K562 (cell line): ENCODE data around the gene MSTN. TPM values are rescaled to one million over a fixed set of nuclear protein-coding genes. Genes with fewer than 3 reads are reported as not detected.

Source experiments
- HLTF ChIP-seq: fragments of 450-650 bp; IDR thresholded peaks from 2 replicates; pipeline ENCODE4 v1.6.1; 2016
- polyA plus RNA-seq, 8 experiments: library from polyadenylated mRNA; depleted of rRNA in 4 of 8; stranded (reverse) in 5 of 8; unstranded in 3 of 8; fragments of >200 nt; fragmentation: Nextera tagmentation in 2 of 8; fragmentation: Illumina TruSeq in 1 of 8; extraction: Ambion mirVana in 2 of 8; extraction: Trizol in 1 of 8; gene quantifications; 2 replicates each; pipeline versions ENCODE4 v1.2.1 to v1.2.3, GENCODE V29; 2011 to 2014; ENCODE audit warnings: inconsistent platforms in 1 of 8, missing spikeins in 1 of 8
- total RNA-seq, 7 experiments: library from RNA; depleted of rRNA in 6 of 7; stranded (reverse); fragments of >200 nt in 6 of 7; fragmentation: Illumina TruSeq in 2 of 7; extraction: Trizol in 2 of 7; gene quantifications; 2 replicates each; pipeline versions ENCODE4 v1.2.1 to v1.2.3, GENCODE V29; 2011 to 2021; ENCODE audit warnings: low replicate concordance in 1 of 7
- TF ChIP-seq, protein P1 (sequence below): fragments of 450-650 bp; IDR thresholded peaks from 2 replicates; pipeline ENCODE4 v1.6.1; 2016; ENCODE audit warnings: mild to moderate bottlenecking, moderate library complexity
- TF ChIP-seq, protein P2 (sequence below): fragments of 250-450 bp; sonication (Bioruptor Pico); IDR thresholded peaks from 2 replicates; pipeline ENCODE4 v1.5.0; 2020; ENCODE audit warnings: mild to moderate bottlenecking, borderline replicate concordance
- TF ChIP-seq, protein P3 (sequence below), 2 experiments: IDR thresholded peaks in 1 of 2; conservative IDR thresholded peaks in 1 of 2; 2 replicates each; pipeline ENCODE4 v1.6.1; 2016; ENCODE audit warnings: low read depth in 2 of 2, mild to moderate bottlenecking in 1 of 2, missing compliant biosample characterization in 1 of 2, missing genetic modification characterization in 1 of 2, moderate library complexity in 1 of 2
- TF ChIP-seq, protein P4 (sequence below): sonication (generic); formaldehyde crosslinking; IDR thresholded peaks from 2 replicates; pipeline ENCODE4 v1.8.1; 2023; ENCODE audit warnings: missing genetic modification reagents, mild to moderate bottlenecking, borderline replicate concordance

Gene MSTN
- total and polyA plus RNA-seq, 9 of the 15 experiments (the other 6 are each of a cell fraction or from before 2014, with no cell fraction given) = not detected

DNA sequence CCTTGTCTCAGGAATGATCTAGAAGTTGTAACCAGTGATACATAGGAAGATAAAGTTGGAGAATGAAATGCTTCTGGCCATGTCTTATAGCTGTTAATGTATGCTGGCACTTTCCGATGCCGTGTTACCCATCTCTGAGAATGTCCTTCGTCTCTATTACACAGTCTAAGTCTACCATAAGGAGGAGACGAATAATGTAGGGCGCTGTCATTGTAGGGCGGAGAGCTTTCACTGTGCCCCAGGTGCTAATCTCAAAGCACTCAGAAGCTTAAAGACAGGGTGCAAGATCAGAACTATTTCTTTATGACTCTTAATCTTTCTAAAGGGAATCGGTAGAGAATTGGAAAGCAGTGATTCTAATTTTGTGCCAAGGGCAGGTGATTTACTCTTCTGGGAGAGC, 48.2 kb upstream of the MSTN start (continued):
- TF ChIP-seq, protein P1, sequence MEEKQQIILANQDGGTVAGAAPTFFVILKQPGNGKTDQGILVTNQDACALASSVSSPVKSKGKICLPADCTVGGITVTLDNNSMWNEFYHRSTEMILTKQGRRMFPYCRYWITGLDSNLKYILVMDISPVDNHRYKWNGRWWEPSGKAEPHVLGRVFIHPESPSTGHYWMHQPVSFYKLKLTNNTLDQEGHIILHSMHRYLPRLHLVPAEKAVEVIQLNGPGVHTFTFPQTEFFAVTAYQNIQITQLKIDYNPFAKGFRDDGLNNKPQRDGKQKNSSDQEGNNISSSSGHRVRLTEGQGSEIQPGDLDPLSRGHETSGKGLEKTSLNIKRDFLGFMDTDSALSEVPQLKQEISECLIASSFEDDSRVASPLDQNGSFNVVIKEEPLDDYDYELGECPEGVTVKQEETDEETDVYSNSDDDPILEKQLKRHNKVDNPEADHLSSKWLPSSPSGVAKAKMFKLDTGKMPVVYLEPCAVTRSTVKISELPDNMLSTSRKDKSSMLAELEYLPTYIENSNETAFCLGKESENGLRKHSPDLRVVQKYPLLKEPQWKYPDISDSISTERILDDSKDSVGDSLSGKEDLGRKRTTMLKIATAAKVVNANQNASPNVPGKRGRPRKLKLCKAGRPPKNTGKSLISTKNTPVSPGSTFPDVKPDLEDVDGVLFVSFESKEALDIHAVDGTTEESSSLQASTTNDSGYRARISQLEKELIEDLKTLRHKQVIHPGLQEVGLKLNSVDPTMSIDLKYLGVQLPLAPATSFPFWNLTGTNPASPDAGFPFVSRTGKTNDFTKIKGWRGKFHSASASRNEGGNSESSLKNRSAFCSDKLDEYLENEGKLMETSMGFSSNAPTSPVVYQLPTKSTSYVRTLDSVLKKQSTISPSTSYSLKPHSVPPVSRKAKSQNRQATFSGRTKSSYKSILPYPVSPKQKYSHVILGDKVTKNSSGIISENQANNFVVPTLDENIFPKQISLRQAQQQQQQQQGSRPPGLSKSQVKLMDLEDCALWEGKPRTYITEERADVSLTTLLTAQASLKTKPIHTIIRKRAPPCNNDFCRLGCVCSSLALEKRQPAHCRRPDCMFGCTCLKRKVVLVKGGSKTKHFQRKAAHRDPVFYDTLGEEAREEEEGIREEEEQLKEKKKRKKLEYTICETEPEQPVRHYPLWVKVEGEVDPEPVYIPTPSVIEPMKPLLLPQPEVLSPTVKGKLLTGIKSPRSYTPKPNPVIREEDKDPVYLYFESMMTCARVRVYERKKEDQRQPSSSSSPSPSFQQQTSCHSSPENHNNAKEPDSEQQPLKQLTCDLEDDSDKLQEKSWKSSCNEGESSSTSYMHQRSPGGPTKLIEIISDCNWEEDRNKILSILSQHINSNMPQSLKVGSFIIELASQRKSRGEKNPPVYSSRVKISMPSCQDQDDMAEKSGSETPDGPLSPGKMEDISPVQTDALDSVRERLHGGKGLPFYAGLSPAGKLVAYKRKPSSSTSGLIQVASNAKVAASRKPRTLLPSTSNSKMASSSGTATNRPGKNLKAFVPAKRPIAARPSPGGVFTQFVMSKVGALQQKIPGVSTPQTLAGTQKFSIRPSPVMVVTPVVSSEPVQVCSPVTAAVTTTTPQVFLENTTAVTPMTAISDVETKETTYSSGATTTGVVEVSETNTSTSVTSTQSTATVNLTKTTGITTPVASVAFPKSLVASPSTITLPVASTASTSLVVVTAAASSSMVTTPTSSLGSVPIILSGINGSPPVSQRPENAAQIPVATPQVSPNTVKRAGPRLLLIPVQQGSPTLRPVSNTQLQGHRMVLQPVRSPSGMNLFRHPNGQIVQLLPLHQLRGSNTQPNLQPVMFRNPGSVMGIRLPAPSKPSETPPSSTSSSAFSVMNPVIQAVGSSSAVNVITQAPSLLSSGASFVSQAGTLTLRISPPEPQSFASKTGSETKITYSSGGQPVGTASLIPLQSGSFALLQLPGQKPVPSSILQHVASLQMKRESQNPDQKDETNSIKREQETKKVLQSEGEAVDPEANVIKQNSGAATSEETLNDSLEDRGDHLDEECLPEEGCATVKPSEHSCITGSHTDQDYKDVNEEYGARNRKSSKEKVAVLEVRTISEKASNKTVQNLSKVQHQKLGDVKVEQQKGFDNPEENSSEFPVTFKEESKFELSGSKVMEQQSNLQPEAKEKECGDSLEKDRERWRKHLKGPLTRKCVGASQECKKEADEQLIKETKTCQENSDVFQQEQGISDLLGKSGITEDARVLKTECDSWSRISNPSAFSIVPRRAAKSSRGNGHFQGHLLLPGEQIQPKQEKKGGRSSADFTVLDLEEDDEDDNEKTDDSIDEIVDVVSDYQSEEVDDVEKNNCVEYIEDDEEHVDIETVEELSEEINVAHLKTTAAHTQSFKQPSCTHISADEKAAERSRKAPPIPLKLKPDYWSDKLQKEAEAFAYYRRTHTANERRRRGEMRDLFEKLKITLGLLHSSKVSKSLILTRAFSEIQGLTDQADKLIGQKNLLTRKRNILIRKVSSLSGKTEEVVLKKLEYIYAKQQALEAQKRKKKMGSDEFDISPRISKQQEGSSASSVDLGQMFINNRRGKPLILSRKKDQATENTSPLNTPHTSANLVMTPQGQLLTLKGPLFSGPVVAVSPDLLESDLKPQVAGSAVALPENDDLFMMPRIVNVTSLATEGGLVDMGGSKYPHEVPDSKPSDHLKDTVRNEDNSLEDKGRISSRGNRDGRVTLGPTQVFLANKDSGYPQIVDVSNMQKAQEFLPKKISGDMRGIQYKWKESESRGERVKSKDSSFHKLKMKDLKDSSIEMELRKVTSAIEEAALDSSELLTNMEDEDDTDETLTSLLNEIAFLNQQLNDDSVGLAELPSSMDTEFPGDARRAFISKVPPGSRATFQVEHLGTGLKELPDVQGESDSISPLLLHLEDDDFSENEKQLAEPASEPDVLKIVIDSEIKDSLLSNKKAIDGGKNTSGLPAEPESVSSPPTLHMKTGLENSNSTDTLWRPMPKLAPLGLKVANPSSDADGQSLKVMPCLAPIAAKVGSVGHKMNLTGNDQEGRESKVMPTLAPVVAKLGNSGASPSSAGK = no peak
- no peak for TF ChIP-seq HLTF
- TF ChIP-seq, protein P2, sequence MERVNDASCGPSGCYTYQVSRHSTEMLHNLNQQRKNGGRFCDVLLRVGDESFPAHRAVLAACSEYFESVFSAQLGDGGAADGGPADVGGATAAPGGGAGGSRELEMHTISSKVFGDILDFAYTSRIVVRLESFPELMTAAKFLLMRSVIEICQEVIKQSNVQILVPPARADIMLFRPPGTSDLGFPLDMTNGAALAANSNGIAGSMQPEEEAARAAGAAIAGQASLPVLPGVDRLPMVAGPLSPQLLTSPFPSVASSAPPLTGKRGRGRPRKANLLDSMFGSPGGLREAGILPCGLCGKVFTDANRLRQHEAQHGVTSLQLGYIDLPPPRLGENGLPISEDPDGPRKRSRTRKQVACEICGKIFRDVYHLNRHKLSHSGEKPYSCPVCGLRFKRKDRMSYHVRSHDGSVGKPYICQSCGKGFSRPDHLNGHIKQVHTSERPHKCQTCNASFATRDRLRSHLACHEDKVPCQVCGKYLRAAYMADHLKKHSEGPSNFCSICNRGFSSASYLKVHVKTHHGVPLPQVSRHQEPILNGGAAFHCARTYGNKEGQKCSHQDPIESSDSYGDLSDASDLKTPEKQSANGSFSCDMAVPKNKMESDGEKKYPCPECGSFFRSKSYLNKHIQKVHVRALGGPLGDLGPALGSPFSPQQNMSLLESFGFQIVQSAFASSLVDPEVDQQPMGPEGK (CRISPR knock-in tag) = no peak
- TF ChIP-seq, protein P3, sequence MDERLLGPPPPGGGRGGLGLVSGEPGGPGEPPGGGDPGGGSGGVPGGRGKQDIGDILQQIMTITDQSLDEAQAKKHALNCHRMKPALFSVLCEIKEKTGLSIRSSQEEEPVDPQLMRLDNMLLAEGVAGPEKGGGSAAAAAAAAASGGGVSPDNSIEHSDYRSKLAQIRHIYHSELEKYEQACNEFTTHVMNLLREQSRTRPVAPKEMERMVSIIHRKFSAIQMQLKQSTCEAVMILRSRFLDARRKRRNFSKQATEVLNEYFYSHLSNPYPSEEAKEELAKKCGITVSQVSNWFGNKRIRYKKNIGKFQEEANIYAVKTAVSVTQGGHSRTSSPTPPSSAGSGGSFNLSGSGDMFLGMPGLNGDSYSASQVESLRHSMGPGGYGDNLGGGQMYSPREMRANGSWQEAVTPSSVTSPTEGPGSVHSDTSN (CRISPR knock-in tag; IDR thresholded peaks at IDR 0.05; ENCODE audit: low read depth) = no peak
- TF ChIP-seq, protein P3 (tag; conservative IDR thresholded peaks at IDR 0.05; ENCODE audit: low read depth) = no peak
- TF ChIP-seq, protein P4, sequence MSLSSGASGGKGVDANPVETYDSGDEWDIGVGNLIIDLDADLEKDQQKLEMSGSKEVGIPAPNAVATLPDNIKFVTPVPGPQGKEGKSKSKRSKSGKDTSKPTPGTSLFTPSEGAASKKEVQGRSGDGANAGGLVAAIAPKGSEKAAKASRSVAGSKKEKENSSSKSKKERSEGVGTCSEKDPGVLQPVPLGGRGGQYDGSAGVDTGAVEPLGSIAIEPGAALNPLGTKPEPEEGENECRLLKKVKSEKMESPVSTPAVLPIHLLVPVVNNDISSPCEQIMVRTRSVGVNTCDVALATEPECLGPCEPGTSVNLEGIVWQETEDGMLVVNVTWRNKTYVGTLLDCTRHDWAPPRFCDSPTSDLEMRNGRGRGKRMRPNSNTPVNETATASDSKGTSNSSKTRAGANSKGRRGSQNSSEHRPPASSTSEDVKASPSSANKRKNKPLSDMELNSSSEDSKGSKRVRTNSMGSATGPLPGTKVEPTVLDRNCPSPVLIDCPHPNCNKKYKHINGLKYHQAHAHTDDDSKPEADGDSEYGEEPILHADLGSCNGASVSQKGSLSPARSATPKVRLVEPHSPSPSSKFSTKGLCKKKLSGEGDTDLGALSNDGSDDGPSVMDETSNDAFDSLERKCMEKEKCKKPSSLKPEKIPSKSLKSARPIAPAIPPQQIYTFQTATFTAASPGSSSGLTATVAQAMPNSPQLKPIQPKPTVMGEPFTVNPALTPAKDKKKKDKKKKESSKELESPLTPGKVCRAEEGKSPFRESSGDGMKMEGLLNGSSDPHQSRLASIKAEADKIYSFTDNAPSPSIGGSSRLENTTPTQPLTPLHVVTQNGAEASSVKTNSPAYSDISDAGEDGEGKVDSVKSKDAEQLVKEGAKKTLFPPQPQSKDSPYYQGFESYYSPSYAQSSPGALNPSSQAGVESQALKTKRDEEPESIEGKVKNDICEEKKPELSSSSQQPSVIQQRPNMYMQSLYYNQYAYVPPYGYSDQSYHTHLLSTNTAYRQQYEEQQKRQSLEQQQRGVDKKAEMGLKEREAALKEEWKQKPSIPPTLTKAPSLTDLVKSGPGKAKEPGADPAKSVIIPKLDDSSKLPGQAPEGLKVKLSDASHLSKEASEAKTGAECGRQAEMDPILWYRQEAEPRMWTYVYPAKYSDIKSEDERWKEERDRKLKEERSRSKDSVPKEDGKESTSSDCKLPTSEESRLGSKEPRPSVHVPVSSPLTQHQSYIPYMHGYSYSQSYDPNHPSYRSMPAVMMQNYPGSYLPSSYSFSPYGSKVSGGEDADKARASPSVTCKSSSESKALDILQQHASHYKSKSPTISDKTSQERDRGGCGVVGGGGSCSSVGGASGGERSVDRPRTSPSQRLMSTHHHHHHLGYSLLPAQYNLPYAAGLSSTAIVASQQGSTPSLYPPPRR (CRISPR knock-in tag) = no peak
